HG02943 (cell line): ENCODE results near the gene EIF5B.

Experiments
- ATAC-seq: cut with Tn5 transposase; IDR thresholded peaks from one replicate; pipeline ENCODE4 v1.9.1; 2021; ENCODE audit warnings: mild to moderate bottlenecking, low read depth, moderate library complexity; ENCODE audit not compliant: unreplicated experiment

EIF5B gene

GRCh38 chr2:99448556-99448955 is 111.4 kb downstream of the EIF5B start:
- ATAC-seq = no peak

- ATAC-seq = no peak
These were observed 113.0 kb downstream of the EIF5B start for GRCh38 chr2:99450199-99450598.
